Neuronal stem cell (in vitro differentiated cells): ENCODE data around the gene MGAT4C.
"Not testable (repeated sequence)": the region's sequence is repeated elsewhere in the genome, so short reads cannot be mapped to it uniquely, and the experiment has no call there.

Source experiments
- DNase-seq: peaks from one replicate; pipeline ENCODE4 v3.0.0-alpha.2; 2013; ENCODE audit warnings: low spot score
- H2AFZ ChIP-seq: one replicate; pipeline ENCODE4 v1.6.1; 2013; ENCODE audit warnings: mild to moderate bottlenecking, low read length, inconsistent platforms
- H2AK5ac ChIP-seq: 2 replicates; pipeline ENCODE4 v1.6.1; 2013; ENCODE audit warnings: low read depth, mild to moderate bottlenecking, inconsistent platforms, low read length, moderate library complexity, mixed read lengths
- H2BK120ac ChIP-seq: 2 replicates; pipeline ENCODE4 v1.6.1; 2013; ENCODE audit warnings: low read depth, mild to moderate bottlenecking, inconsistent platforms, low read length, moderate library complexity, mixed read lengths
- H2BK12ac ChIP-seq: one replicate; pipeline ENCODE4 v1.6.1; 2013; ENCODE audit warnings: low read length, inconsistent platforms
- H2BK15ac ChIP-seq: 2 replicates; pipeline ENCODE4 v1.6.1; 2013; ENCODE audit warnings: mild to moderate bottlenecking, low read length, inconsistent platforms, mixed read lengths
- H2BK5ac ChIP-seq: one replicate; pipeline ENCODE4 v1.6.1; 2013; ENCODE audit warnings: inconsistent platforms, mild to moderate bottlenecking, low read length, moderate library complexity
- H3K14ac ChIP-seq: one replicate; pipeline ENCODE4 v1.6.1; 2013; ENCODE audit warnings: low read length, inconsistent platforms
- H3K18ac ChIP-seq: 2 replicates; pipeline ENCODE4 v1.6.1; 2013; ENCODE audit warnings: low read length, inconsistent platforms
- H3K23ac ChIP-seq: 2 replicates; pipeline ENCODE4 v1.6.1; 2013; ENCODE audit warnings: low read depth, mild to moderate bottlenecking, mixed read lengths, low read length, inconsistent platforms; ENCODE audit not compliant: poor library complexity
- H3K27ac ChIP-seq: replicated peaks from 3 replicates; pipeline ENCODE4 v1.5.1; 2013; ENCODE audit warnings: low read length, inconsistent platforms
- H3K27me3 ChIP-seq, 3 experiments: 2 replicates each; pipeline ENCODE4 v1.6.1; 2013; ENCODE audit warnings: low read length in 3 of 3, mild to moderate bottlenecking in 2 of 3, inconsistent platforms in 1 of 3, low read depth in 1 of 3, mixed read lengths in 1 of 3, moderate library complexity in 1 of 3; ENCODE audit not compliant: control insufficient read depth in 3 of 3, insufficient read depth in 3 of 3
- H3K36me3 ChIP-seq, 2 donors: replicated peaks in 1 of 2; 2 replicates each; pipeline ENCODE4 v1.6.1; 2013; ENCODE audit warnings: low read length in 2 of 2; ENCODE audit not compliant: control insufficient read depth in 2 of 2, insufficient read depth in 2 of 2
- H3K4ac ChIP-seq: 2 replicates; pipeline ENCODE4 v1.6.1; 2013; ENCODE audit warnings: inconsistent platforms, mild to moderate bottlenecking, low read length, moderate library complexity
- H3K4me1 ChIP-seq, 2 donors: 1 replicate in 1 of 2; 2 replicates in 1 of 2; pipeline ENCODE4 v1.6.1; 2013; ENCODE audit warnings: low read length in 2 of 2, low read depth in 1 of 2; ENCODE audit not compliant: control insufficient read depth in 2 of 2, insufficient read depth in 1 of 2
- H3K4me2 ChIP-seq: one replicate; pipeline ENCODE4 v1.6.1; 2013; ENCODE audit warnings: mild to moderate bottlenecking, low read length, inconsistent platforms; ENCODE audit not compliant: insufficient read depth, poor library complexity, severe bottlenecking
- H3K4me3 ChIP-seq, 2 donors: 2 replicates each; pipeline ENCODE4 v1.5.1; 2013; ENCODE audit warnings: low read length in 2 of 2, mild to moderate bottlenecking in 2 of 2, inconsistent platforms in 1 of 2, moderate library complexity in 1 of 2
- H3K79me1 ChIP-seq: one replicate; pipeline ENCODE4 v1.6.1; 2013; ENCODE audit warnings: low read depth, mild to moderate bottlenecking, inconsistent platforms, low read length, moderate library complexity
- H3K9ac ChIP-seq: one replicate; pipeline ENCODE4 v1.6.1; 2013; ENCODE audit warnings: mild to moderate bottlenecking, low read depth, low read length, inconsistent platforms; ENCODE audit not compliant: poor library complexity
- H3K9me3 ChIP-seq, 2 donors: replicated peaks in 1 of 2; 2 replicates each; pipeline versions ENCODE3 to v1.6.1; 2013; ENCODE audit warnings: low read length in 2 of 2, mild to moderate bottlenecking in 2 of 2, inconsistent platforms in 1 of 2, low read depth in 1 of 2, mixed read lengths in 1 of 2, moderate library complexity in 1 of 2; ENCODE audit not compliant: control insufficient read depth in 2 of 2, insufficient read depth in 1 of 2
- H4K8ac ChIP-seq: one replicate; pipeline ENCODE4 v1.6.1; 2013; ENCODE audit warnings: low read depth, mild to moderate bottlenecking, inconsistent platforms, low read length, moderate library complexity
- H4K91ac ChIP-seq: one replicate; pipeline ENCODE4 v1.6.1; 2013; ENCODE audit warnings: low read length, low read depth, mild to moderate bottlenecking, inconsistent platforms; ENCODE audit not compliant: poor library complexity
- WGBS, 2 donors: extraction: QIAGEN DNeasy Blood & Tissue Kit; methylation state at CpG; one replicate each; pipeline ENCODE4 v1.1.7; 2013; ENCODE audit warnings: missing lambda C conversion rate in 2 of 2, mixed read lengths in 1 of 2; ENCODE audit not compliant: insufficient read length in 2 of 2, insufficient replicate concordance in 1 of 2; ENCODE audit errors: extremely low coverage in 2 of 2; 5-methylcytosine and 5-hydroxymethylcytosine counted together

MGAT4C gene

GRCh38 chr12:86097161-86097560 lies 159.0 kb downstream of the MGAT4C start:
- Histone ChIP-seq H2AK5ac (no peak overlapping the region), H2AFZ (no peak overlapping the region), H4K91ac (no peak overlapping the region), H3K23ac (no peak overlapping the region), H2BK15ac (no peak overlapping the region), H3K9me3 (no peaks in the 10 kb centered on the region), H3K4me2 (no peak overlapping the region), H3K27ac (no peak overlapping the region), H3K4me3 (no peak overlapping the region), H4K8ac (no peak overlapping the region), H3K79me1 (no peaks in the 10 kb centered on the region), H3K14ac (no peak overlapping the region), H3K9ac (no peak overlapping the region), H3K4me1 (no peaks in the 10 kb centered on the region), H2BK120ac (no peak overlapping the region), H3K18ac (no peak overlapping the region), H3K4ac (no peak overlapping the region), H3K27me3 (no peaks in the 10 kb centered on the region), H2BK12ac (no peak overlapping the region), H2BK5ac (no peak overlapping the region), H3K36me3 (no peaks in the 10 kb centered on the region)
- no peak for DNase-seq

GRCh38 chr12:86091681-86092080 lies 164.5 kb downstream of the MGAT4C start:
- DNase-seq = no peak
- Histone ChIP-seq H3K4me2 (no peak overlapping the region), H3K27me3 (no peaks in the 10 kb centered on the region), H4K91ac (no peak overlapping the region), H2AK5ac (no peak overlapping the region), H3K4me1 (peaks cover 0 to 10% of the 10 kb centered on the region in 2 donors), H3K36me3 (no peaks in the 10 kb centered on the region), H3K9ac (no peak overlapping the region), H3K9me3 (no peaks in the 10 kb centered on the region), H2BK15ac (no peak overlapping the region), H3K18ac (no peak overlapping the region), H3K27ac (no peak overlapping the region), H3K14ac (no peak overlapping the region), H3K79me1 (no peaks in the 10 kb centered on the region), H2BK12ac (no peak overlapping the region), H2AFZ (peak overlapping the region; percentile 25), H3K4ac (no peak overlapping the region), H4K8ac (no peak overlapping the region), H2BK120ac (no peak overlapping the region), H2BK5ac (no peak overlapping the region), H3K4me3 (no peak overlapping the region), H3K23ac (no peak overlapping the region)
- no CpG with 5 or more reads among the region's 3 CpGs for WGBS, 2 donors

- no peak overlapping the region for H2AK5ac ChIP-seq
- H2AFZ ChIP-seq = peak overlapping the region; percentile 12
- H3K36me3 ChIP-seq = no peaks in the 10 kb centered on the region
- no peak overlapping the region for H2BK15ac ChIP-seq
- no peak overlapping the region for H2BK120ac ChIP-seq
- no peak overlapping the region for H3K27ac ChIP-seq
- peaks cover 0 to 10% of the 10 kb centered on the region in 2 donors for H3K4me1 ChIP-seq
- no peak for DNase-seq
- no peak overlapping the region for H3K18ac ChIP-seq
- H3K4me3 ChIP-seq = no peak overlapping the region
- no peak overlapping the region for H4K91ac ChIP-seq
- no peak overlapping the region for H3K14ac ChIP-seq
- no peak overlapping the region for H3K4me2 ChIP-seq
- no peak overlapping the region for H2BK12ac ChIP-seq
- no peaks in the 10 kb centered on the region for H3K9me3 ChIP-seq
- no peak overlapping the region for H3K4ac ChIP-seq
- no peak overlapping the region for H3K23ac ChIP-seq
- H2BK5ac ChIP-seq = no peak overlapping the region
- no peaks in the 10 kb centered on the region for H3K27me3 ChIP-seq
- no peak overlapping the region for H4K8ac ChIP-seq
- no peaks in the 10 kb centered on the region for H3K79me1 ChIP-seq
- no peak overlapping the region for H3K9ac ChIP-seq
Observed at GRCh38 chr12:86081843-86082242, 174.3 kb downstream of the MGAT4C start.

- not testable (repeated sequence) for H3K4me3 ChIP-seq, H3K36me3 ChIP-seq, H3K4me2 ChIP-seq, H3K27ac ChIP-seq, H3K9me3 ChIP-seq, H4K8ac ChIP-seq, H4K91ac ChIP-seq, H3K23ac ChIP-seq, H2BK12ac ChIP-seq, H3K27me3 ChIP-seq, H3K4ac ChIP-seq, H3K14ac ChIP-seq, H2BK5ac ChIP-seq, H2AK5ac ChIP-seq, H2BK120ac ChIP-seq, H2AFZ ChIP-seq, H3K4me1 ChIP-seq, DNase-seq, H3K18ac ChIP-seq, H3K79me1 ChIP-seq, H2BK15ac ChIP-seq, H3K9ac ChIP-seq
- no CpG with 5 or more reads among the region's 4 CpGs for WGBS, 2 donors
Observed at GRCh38 chr12:86059052-86059451, 197.1 kb downstream of the MGAT4C start.
